GM11168 (cell line): ENCODE results near the gene ANKLE1.

Experiments used
- in situ Hi-C: fragments of 300-500 bp; cut with MboI; formaldehyde crosslinking; loops from one replicate; pipeline ENCODE4 v1.12.0; 2022; ENCODE audit warnings: low sequenced_read_pairs; ENCODE audit not compliant: unreplicated experiment

ANKLE1 gene

DNA sequence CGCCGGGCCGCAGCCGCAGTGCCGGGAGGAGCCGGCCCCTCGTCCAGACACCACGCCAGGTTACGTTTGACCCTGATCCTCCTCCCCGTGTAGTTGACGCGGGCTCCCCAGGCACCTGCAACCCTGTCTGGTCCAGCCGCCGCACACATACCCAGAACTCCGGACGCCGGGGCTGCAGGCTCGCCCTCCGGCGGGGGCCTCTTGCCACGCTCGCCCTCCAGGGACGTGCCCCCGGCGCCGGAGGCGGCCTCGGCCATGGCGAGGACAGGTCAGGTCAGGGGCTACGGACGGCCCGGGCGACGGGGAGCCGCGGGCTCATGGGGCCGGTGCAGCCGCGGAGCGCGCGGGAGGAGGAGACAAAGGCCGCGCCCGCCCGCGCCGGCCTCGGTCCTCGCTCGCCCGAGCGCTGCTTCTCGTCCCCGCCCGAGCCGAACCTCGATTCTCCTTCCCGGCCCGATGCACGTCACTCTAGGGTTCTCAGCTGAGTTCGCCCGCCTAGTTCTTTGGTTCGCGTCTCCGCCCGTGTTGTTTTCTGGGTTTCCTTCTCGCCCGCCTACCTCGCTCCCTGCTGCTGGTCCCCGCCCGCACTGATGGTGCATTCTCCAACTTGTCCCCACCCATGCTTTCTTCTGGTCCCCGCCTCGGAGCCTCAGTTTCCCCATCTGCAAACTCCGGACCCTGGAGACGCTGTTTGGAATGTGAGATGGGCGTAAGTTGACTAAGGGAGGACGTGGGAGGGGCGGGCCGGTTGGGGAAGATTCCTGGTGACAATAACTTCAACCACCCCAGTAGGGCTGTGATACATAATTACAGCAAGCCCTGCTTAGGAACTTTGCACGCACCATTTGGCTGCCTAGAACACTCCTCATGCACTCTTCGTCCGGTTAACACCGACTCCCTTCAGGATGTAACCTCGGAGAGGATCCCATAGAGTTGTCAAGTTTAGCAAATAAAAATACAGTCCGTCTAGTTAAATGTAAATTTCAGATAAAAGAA, 53.0 kb downstream of the ANKLE1 start, which contains the start of gene ANO8:
ANO8 (minus strand) TSS at position 442 of the 996 bp plus-strand sequence; CDS start at position 257, 185 bp downstream.
- in situ Hi-C loops: no loop called here

- in situ Hi-C loops: no loop called here
Observed at GRCh38 chr19:17335575-17335974, 53.9 kb downstream of the ANKLE1 start.
